ENCODE data around the gene ARFGEF2.

DNA sequence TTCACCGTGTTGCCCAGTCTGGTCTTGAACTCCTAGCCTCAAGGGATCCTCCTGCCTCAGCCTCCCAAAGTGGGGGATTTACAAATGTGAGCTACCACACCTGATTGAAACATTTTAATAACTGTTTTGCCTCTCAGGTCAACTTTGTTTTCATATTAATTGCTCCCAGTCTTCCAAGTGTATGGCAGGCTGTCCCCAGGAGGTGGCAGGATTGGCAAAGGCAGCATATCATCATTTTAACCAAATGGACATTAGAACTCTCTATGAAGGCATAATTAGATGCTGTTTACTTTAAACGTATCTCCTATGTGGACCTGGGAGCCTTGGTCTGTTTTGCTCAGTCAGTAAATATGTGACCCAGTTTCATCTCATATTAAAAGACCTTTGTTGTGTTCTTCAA, 65.4 kb downstream of the ARFGEF2 start:
- TF ChIP-seq ZNF384 (IDR thresholded peaks at IDR 0.05; ENCODE audit: borderline replicate concordance, low read depth, low read length) (no peak), CREM (IDR thresholded peaks at IDR 0.05; ENCODE audit: low read depth) (no peak), GATAD2B (conservative IDR thresholded peaks at IDR 0.05; ENCODE audit: low read depth) (no peak), RAD21 (IDR thresholded peaks at IDR 0.05; ENCODE audit: insufficient read depth, low read depth, low read length) (0 out of 2 replicates have a peak, but pooled peaks have one; percentile 9), SKIL (IDR thresholded peaks at IDR 0.05; ENCODE audit: low read depth, poor library complexity, severe bottlenecking) (no peak), POLR2AphosphoS5 (IDR thresholded peaks at IDR 0.05; ENCODE audit: low read length) (no peak), MAX (IDR thresholded peaks at IDR 0.05; ENCODE audit: low read depth, low read length) (no peak), FOXK2 (IDR thresholded peaks at IDR 0.05) (no peak)
- TF ChIP-seq, protein P1, sequence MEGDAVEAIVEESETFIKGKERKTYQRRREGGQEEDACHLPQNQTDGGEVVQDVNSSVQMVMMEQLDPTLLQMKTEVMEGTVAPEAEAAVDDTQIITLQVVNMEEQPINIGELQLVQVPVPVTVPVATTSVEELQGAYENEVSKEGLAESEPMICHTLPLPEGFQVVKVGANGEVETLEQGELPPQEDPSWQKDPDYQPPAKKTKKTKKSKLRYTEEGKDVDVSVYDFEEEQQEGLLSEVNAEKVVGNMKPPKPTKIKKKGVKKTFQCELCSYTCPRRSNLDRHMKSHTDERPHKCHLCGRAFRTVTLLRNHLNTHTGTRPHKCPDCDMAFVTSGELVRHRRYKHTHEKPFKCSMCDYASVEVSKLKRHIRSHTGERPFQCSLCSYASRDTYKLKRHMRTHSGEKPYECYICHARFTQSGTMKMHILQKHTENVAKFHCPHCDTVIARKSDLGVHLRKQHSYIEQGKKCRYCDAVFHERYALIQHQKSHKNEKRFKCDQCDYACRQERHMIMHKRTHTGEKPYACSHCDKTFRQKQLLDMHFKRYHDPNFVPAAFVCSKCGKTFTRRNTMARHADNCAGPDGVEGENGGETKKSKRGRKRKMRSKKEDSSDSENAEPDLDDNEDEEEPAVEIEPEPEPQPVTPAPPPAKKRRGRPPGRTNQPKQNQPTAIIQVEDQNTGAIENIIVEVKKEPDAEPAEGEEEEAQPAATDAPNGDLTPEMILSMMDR (IDR thresholded peaks at IDR 0.05 in 2 of 3, conservative IDR thresholded peaks at IDR 0.05 in 1 of 3; ENCODE audit: control insufficient read depth in 2 of 3, extremely low read depth in 1 of 3, insufficient read depth in 1 of 3, low read depth in 3 of 3, low read length in 3 of 3) = peak; percentile 19 to 46 (median 27); a peak in 3 of 6 replicates
- TF ChIP-seq, protein P2, sequence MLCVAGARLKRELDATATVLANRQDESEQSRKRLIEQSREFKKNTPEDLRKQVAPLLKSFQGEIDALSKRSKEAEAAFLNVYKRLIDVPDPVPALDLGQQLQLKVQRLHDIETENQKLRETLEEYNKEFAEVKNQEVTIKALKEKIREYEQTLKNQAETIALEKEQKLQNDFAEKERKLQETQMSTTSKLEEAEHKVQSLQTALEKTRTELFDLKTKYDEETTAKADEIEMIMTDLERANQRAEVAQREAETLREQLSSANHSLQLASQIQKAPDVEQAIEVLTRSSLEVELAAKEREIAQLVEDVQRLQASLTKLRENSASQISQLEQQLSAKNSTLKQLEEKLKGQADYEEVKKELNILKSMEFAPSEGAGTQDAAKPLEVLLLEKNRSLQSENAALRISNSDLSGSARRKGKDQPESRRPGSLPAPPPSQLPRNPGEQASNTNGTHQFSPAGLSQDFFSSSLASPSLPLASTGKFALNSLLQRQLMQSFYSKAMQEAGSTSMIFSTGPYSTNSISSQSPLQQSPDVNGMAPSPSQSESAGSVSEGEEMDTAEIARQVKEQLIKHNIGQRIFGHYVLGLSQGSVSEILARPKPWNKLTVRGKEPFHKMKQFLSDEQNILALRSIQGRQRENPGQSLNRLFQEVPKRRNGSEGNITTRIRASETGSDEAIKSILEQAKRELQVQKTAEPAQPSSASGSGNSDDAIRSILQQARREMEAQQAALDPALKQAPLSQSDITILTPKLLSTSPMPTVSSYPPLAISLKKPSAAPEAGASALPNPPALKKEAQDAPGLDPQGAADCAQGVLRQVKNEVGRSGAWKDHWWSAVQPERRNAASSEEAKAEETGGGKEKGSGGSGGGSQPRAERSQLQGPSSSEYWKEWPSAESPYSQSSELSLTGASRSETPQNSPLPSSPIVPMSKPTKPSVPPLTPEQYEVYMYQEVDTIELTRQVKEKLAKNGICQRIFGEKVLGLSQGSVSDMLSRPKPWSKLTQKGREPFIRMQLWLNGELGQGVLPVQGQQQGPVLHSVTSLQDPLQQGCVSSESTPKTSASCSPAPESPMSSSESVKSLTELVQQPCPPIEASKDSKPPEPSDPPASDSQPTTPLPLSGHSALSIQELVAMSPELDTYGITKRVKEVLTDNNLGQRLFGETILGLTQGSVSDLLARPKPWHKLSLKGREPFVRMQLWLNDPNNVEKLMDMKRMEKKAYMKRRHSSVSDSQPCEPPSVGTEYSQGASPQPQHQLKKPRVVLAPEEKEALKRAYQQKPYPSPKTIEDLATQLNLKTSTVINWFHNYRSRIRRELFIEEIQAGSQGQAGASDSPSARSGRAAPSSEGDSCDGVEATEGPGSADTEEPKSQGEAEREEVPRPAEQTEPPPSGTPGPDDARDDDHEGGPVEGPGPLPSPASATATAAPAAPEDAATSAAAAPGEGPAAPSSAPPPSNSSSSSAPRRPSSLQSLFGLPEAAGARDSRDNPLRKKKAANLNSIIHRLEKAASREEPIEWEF (IDR thresholded peaks at IDR 0.05; ENCODE audit: insufficient replicate concordance, low read depth, low read length) = no peak
- TF ChIP-seq, protein P3, sequence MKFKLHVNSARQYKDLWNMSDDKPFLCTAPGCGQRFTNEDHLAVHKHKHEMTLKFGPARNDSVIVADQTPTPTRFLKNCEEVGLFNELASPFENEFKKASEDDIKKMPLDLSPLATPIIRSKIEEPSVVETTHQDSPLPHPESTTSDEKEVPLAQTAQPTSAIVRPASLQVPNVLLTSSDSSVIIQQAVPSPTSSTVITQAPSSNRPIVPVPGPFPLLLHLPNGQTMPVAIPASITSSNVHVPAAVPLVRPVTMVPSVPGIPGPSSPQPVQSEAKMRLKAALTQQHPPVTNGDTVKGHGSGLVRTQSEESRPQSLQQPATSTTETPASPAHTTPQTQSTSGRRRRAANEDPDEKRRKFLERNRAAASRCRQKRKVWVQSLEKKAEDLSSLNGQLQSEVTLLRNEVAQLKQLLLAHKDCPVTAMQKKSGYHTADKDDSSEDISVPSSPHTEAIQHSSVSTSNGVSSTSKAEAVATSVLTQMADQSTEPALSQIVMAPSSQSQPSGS (IDR thresholded peaks at IDR 0.05; ENCODE audit: low read length) = no peak
- TF ChIP-seq, protein P4, sequence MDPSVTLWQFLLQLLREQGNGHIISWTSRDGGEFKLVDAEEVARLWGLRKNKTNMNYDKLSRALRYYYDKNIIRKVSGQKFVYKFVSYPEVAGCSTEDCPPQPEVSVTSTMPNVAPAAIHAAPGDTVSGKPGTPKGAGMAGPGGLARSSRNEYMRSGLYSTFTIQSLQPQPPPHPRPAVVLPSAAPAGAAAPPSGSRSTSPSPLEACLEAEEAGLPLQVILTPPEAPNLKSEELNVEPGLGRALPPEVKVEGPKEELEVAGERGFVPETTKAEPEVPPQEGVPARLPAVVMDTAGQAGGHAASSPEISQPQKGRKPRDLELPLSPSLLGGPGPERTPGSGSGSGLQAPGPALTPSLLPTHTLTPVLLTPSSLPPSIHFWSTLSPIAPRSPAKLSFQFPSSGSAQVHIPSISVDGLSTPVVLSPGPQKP (IDR thresholded peaks at IDR 0.05; ENCODE audit: low read depth, low read length) = no peak
